Measurements from ENCODE around the gene COL12A1. TPM values are rescaled to one million over a fixed set of nuclear protein-coding genes. Genes with fewer than 3 reads are reported as not detected.

Gene COL12A1
- total and polyA plus RNA-seq, 2 experiments from 2014 or later: 0.39 to 6.3 TPM

- no peak for TF ChIP-seq REST (IDR thresholded peaks at IDR 0.05; ENCODE audit: unreplicated experiment)
- TF ChIP-seq STAT1 (IDR thresholded peaks at IDR 0.05; ENCODE audit: unreplicated experiment): no peak
- no peak for TF ChIP-seq EZH2phosphoT487 (IDR thresholded peaks at IDR 0.05; ENCODE audit: unreplicated experiment)
- TF ChIP-seq POLR2AphosphoS5 (IDR thresholded peaks at IDR 0.05; ENCODE audit: low read depth): no peak
- TF ChIP-seq CREB1 (CRISPR knock-in tag; IDR thresholded peaks at IDR 0.05; ENCODE audit: low read depth): no peak
- no peak for TF ChIP-seq ETS1 (IDR thresholded peaks at IDR 0.05)
- TF ChIP-seq CTCF (conservative IDR thresholded peaks at IDR 0.05; ENCODE audit: low read depth in 2 of 2): no peak
- no peak for TF ChIP-seq EZH2 (IDR thresholded peaks at IDR 0.05; ENCODE audit: low read depth, unreplicated experiment)
- TF ChIP-seq ZNF331 (CRISPR knock-in tag; IDR thresholded peaks at IDR 0.05; ENCODE audit: low read depth): no peak
- TF ChIP-seq ZNF114 (CRISPR knock-in tag; IDR thresholded peaks at IDR 0.05): no peak
Measured at GRCh38 chr6:75107913-75108312, 97.9 kb downstream of the COL12A1 start (continued).

DNA sequence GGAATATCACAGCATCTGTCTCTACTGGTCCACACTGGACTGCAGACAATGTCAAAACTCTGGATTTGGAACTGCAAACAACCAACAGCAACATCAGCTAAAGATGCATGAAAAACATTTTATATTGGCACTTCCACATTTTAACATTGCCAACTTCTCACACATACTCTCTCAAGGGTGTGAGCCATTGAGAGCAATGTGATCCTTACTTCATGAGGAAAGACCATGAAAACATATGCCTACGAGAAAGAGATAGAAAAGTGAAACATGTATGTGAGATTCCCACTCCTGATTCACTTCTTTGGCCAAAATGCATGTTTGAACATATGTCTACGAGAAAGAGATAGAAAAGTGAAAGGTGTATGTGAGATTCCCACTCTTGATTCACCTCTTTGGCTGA is 99.4 kb downstream of the COL12A1 start:
- no peak overlapping the region for H3K27ac Mint-ChIP-seq
- H4K20me1 ChIP-seq (replicated peaks; ENCODE audit: insufficient read depth): no peaks in the 10 kb centered on the region
- ATAC-seq: no peak
- TF ChIP-seq CTCF (conservative IDR thresholded peaks at IDR 0.05; ENCODE audit: low read depth in 2 of 2): no peak
- TF ChIP-seq CREB1 (CRISPR knock-in tag; IDR thresholded peaks at IDR 0.05; ENCODE audit: low read depth): no peak

More for the DNA sequence above, 99.4 kb downstream of the COL12A1 start:
- no peak overlapping the region for H3K4me3 ChIP-seq
- no peaks in the 10 kb centered on the region for H3K4me1 ChIP-seq (ENCODE audit: insufficient read depth)
- no peak overlapping the region for H3K4me2 ChIP-seq
- Mint-ChIP-seq H3K36me3 (ENCODE audit: low read depth) (no peaks in the 10 kb centered on the region), H3K9me3 (no peaks in the 10 kb centered on the region), H3K4me1 (no peaks in the 10 kb centered on the region), H3K4me3 (no peak overlapping the region), H3K27me3 (ENCODE audit: insufficient read depth, low read depth, poor library complexity) (no peaks in the 10 kb centered on the region)
- peaks cover 2% of the 10 kb centered on the region; the same call in 1 of the 2 replicates for H3K9me2 ChIP-seq (ENCODE audit: insufficient read depth)
- no peak overlapping the region for H2AFZ ChIP-seq
- no peak for DNase-seq (ENCODE audit: low spot score)
- no peaks in the 10 kb centered on the region for H3K79me2 ChIP-seq (replicated peaks; ENCODE audit: insufficient read depth)
- no peak overlapping the region for H3K27ac ChIP-seq (ENCODE audit: low read depth)
- no peaks in the 10 kb centered on the region for H3K27me3 ChIP-seq (ENCODE audit: insufficient read depth)
- no peaks in the 10 kb centered on the region for H3F3A ChIP-seq (replicated peaks; ENCODE audit: low read depth)
- H3K36me3 ChIP-seq (ENCODE audit: insufficient read depth): no peaks in the 10 kb centered on the region
